Left renal pelvis (tissue), 4 donors: ENCODE results near the gene TBC1D25. TPM values are rescaled to one million over a fixed set of nuclear protein-coding genes. Genes with fewer than 3 reads are reported as not detected.
"Not testable (repeated sequence)": the region's sequence is repeated elsewhere in the genome, so short reads cannot be mapped to it uniquely, and the experiment has no call there.

Source experiments
- DNase-seq, 4 donors: peaks; one replicate each; pipeline ENCODE4 v3.0.0-alpha.2; 2013; ENCODE audit warnings: low read depth in 4 of 4, low spot score in 3 of 4
- polyA plus RNA-seq, 4 donors: library from polyadenylated mRNA; unstranded; fragments of 120-200 nt; gene quantifications; one replicate each; pipeline ENCODE4 v1.2.1, GENCODE V29; 2013; ENCODE audit not compliant: insufficient read length in 4 of 4

TBC1D25 gene
- polyA plus RNA-seq, 4 donors: 8.9 to 12.2 (median 9.6) TPM

GRCh38 chrX:48515842-48516241 is 23.7 kb upstream of the TBC1D25 start:
- DNase-seq: no peak

GRCh38 chrX:48516285-48516684 is 23.2 kb upstream of the TBC1D25 start:
- DNase-seq: no peak

DNA sequence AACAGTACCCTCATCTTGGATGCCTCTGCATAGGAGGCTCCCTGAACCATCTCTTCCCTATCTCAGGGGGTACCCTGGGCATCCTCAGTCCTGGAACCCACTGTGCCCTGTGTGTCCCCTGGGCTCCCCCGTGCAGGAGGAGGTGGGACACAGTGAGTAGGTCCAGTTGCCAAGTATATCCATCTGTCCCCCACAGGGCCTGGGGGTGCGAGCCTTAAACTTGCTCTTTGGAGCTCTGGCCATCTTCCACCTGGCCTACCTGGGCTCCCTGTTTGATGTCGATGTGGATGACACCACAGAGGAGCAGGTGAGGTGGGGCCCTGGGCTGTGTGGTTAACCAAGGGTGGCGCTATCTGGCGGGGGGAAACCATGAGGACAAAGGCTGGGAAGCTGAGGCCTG is 22.5 kb upstream of the TBC1D25 start:
- no peak for DNase-seq

DNA sequence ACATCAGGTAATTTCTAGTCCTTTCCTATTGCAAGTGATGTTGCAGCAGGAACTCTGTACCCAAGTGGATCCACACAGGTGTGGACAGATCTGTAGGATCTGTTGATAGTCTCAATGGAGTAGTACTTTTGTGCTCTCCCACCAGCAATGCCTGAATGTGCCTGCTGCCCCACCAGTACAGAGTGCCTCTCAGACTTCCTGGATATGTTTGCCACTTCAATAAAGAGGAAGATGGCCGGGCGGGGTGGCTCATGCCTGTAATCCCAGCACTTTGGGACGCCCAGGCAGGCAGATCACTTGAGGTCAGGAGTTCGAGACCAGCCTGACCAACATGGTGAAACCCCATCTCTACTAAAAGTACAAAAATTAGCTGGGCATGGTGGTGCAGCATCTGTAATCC is 20.0 kb upstream of the TBC1D25 start:
- not testable (repeated sequence) for DNase-seq

DNA sequence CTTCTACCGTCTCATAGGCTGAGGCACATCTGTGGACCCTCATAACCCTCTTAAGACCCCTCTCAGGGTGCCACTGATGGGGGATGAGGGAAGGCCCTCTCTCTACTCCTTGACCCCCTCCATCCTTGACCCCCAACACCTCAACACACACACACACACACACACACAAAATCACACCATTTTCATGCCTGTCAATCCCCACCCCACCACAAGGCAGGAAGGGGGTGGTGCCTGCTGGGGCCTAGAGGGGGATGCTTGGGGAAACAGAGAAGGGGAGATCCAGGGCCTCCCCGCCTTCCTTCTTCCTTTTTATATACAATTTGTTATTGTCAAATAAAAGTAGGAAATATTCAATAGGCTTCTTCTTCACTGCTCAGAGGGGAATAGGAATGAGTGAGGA is 19.1 kb upstream of the TBC1D25 start:
- DNase-seq: no peak

GRCh38 chrX:48520976-48521352 is 18.6 kb upstream of the TBC1D25 start:
- no peak for DNase-seq

DNA sequence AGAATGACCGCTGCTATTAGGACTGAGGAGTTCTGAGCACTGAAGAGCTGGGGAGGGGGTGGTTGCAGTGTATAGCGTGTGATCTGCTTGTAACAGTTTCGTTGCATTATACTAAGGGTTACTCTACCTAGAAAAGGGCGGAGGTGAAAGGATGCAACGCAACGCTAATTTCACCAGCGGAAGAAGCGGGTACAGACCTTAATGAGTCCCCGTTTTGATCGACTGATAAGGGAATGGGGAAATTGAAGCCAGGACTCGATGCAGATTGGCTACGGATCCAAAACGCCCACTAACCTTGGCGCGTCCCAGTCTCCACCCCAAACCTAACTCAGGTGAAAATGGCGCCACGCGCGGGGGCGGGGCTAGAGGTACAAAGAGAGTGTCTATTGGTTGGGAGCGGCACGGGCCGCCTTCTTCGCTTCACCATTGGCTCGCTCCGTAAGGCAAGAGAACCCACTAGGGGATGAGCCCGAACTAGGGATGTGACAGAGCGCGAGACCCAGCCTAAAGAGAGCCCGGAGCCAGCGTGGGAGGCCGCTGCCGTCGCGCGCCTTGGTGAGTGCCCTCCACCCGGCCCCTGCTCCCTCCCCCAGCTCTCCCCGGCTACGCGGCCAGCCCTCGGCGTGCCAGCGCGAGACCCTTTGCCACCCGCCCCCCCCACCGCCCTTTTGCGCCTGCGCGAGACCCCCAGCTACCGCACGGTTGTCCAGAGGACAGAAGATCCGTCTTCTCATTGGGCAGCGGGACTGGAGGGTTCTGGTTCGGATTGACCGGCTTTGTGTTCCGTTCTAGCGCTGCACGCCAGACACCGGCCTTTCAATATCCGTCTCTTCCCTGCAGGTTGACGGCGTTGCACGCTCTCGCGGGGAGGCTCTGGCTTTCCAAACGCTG is 17.9 kb upstream of the TBC1D25 start, which contains the start of gene EBP:
TSS of gene EBP (plus strand) at position 456 of the 891 bp plus-strand sequence. CDS start 1,964 bp downstream, outside the sequence.
- peak; percentile 60 to 77 (median 70) for DNase-seq

DNA sequence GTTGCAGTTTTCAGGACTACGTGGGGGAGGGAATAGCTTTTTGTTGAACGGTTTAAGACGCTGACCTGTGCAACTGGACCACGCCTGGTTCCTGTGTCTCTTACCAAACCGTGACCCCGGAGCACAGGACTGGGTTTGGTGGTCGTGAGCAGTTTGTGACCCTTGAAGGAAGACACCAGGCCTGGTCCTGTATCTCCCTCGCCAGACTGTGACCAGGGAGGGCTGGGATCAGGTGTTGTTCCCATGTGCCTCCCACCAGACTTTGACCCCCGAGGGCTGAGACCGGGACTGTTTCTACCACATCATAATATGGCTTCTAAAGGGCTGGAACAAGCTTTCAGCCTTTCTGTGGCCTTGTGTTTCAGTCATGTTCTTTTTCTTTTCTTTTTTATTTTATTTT is 17.2 kb upstream of the TBC1D25 start:
- DNase-seq: peak in 1 of 4 donors; percentile 8

DNA sequence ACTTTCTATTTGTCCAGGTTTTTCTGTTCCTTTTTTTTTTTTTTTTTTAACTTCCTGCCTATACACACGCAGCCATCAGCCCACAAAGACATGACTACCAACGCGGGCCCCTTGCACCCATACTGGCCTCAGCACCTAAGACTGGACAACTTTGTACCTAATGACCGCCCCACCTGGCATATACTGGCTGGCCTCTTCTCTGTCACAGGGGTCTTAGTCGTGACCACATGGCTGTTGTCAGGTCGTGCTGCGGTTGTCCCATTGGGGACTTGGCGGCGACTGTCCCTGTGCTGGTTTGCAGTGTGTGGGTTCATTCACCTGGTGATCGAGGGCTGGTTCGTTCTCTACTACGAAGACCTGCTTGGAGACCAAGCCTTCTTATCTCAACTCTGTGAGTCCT is 15.8 kb upstream of the TBC1D25 start:
- DNase-seq: no peak

- not testable (repeated sequence) for DNase-seq
Measured at GRCh38 chrX:48525853-48526252, 13.7 kb upstream of the TBC1D25 start.

DNA sequence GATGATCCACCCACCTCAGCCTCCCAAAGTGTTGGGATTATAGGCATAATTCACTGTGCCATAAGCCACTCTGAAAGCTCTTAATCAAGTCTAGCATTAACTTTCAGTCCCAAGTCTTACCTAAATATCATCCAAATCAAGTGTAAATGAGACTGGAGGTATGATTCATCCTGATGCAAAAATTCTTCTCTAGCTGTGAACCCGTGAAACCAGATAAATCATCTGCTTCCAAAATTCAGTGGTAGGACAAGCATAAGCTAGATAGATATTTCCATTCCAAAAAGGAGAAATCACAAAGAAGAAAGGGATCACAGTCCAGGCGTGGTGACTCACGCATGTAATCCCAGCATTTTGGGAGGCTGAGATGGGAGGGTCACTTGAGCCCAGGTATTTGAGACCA is 8.8 kb upstream of the TBC1D25 start:
- DNase-seq: no peak

- DNase-seq: no peak
Measured at GRCh38 chrX:48531358-48531959, 8.1 kb upstream of the TBC1D25 start.

DNA sequence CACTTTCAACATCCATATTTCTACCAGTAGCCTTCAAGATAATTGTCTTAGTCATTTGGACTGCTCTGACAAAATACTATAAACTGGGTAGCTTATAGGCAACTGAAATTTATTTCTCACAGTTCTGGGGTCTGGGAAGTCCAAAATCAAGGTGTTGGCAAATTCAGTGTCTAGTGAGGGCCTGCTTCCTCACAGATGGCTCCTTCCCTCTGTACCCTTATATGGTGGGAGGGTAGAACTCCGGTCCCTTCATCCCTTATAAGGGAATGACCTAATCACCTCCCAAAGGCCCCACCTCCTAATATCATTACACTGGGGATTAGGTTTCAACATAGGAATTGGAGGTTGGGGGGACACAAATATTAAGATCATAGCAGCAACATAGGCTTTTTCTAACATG is 7.4 kb upstream of the TBC1D25 start:
- no peak for DNase-seq

GRCh38 chrX:48533165-48533564 is 6.3 kb upstream of the TBC1D25 start:
- no peak for DNase-seq

DNA sequence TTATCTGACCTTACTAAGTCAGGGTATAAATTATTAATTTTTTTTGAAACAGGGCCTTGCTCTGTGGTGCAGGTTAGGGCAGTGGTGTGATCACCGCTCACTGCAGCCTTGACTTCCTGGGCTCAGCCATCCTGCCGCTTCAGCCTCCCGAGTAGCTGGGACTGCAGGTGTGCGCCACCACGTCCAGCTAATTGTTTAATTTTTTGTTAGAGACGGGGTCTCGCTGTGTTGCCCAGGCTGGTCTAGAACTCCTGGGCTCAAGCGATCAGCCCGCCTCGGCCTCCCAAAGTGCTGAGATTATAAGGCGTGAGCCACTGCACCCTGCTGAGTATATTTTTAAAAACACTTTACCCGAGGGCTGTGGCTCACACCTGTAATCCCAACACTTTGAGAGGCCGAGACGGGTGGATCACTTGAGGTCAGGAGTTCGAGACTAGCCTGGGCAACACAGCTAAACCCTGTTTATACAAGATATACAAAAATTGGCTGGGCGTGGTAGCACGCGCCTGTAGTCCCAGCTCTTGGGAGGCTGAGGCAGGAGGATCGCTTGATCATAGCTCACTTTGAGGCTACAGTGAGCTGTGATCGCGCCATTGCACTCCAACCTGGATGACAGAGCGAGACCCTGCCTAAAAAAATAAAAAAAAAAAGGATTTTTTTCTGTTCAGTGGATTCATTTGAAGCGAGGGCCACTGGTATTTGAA is 721 bp upstream of the TBC1D25 start:
- DNase-seq: no peak

- peak in 1 of 4 donors; percentile 3 for DNase-seq
Measured at GRCh38 chrX:48540028-48540375, 488 bp downstream of the TBC1D25 start.

DNA sequence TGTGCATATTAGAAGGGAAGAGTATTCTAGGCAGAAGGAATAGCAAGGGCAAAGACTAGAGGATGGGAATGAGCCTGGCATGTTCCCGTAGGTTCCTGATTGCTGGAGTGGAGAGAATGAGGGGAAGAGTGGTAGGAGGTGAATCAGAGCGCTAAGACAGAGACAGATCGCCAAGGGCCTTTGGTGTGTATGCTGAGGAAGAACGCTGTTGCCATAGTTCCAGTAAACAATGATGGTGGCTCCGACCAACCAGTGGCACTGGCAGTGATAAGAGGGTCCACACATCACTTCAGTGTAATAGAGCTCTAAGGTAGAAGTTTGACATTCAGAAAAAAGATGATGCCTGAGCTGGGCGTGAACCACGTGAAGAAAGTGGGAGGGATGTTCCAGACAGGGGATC is 966 bp downstream of the TBC1D25 start:
- no peak for DNase-seq

DNA sequence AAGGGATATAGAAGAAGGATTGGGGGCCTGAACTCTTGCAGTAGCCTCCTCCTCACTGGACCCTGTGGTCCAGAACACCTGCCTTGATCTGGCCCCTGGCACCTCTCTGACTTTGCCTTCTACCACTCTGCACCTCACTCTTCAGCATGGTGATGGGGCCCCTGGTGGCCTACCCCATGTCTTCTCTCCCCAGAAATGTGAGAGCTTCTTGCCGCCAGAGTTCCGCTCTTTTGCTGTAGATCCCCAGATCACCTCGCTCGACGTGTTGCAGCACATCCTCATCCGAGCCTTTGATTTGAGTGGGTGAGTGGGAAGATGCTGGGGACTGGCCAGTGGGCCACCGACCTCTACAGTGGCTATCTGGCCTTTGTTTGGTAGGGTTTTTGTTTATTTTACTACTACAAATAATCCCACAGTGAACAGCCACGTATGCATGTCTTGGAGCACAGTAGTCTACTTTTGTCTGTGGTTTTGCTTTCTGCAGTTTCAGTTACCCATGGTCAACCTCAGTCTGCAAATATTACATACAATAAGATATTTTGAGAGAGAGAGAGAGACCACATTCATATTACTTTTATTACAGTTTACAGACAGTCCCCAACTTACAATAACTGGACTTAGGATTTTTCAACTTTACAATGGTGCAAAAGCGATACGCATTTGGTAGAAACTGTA is 1.8 kb downstream of the TBC1D25 start:
- no peak for DNase-seq

DNA sequence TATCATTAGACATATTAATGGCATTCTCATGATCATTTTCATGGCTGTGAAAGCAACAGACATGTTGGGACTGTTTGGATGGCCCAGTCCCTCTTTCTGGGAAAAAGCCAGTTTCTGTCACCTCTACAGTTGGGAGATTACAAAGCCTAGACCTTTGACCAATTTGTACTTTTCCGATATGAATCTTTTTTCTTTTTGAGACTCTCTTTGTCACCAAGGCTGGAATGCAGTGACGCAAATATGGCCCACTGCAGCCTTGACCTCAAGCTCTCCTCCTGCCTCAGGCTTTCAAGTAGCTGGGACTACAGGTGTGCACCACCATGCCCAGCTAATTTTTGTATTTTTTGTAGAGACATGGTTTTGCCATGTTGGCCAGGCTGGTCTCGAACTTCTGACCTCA is 9.4 kb downstream of the TBC1D25 start:
- DNase-seq: no peak

GRCh38 chrX:48555731-48556325 is 16.3 kb downstream of the TBC1D25 start:
- DNase-seq: not testable (repeated sequence)

- DNase-seq: no peak
Measured at GRCh38 chrX:48558271-48558670, 18.8 kb downstream of the TBC1D25 start.
